Suprapubic skin (tissue), 4 donors: ENCODE data around the gene VAMP8. TPM values are rescaled to one million over a fixed set of nuclear protein-coding genes. Genes with fewer than 3 reads are reported as not detected.

Experiments used
- DNase-seq, 2 donors: peaks; one replicate each; pipeline ENCODE4 v3.0.0-alpha.2; 2019; ENCODE audit warnings: low spot score in 2 of 2
- H3K27ac ChIP-seq: fragments of 200-600 bp; sonication (generic); one replicate; pipeline ENCODE4 v1.5.1; 2019
- H3K27me3 ChIP-seq: fragments of 200-600 bp; sonication (generic); one replicate; pipeline ENCODE4 v1.5.1; 2019
- H3K36me3 ChIP-seq: fragments of 200-600 bp; sonication (generic); one replicate; pipeline ENCODE4 v1.5.1; 2019
- H3K4me1 ChIP-seq: fragments of 200-600 bp; sonication (generic); one replicate; pipeline ENCODE4 v1.5.1; 2019
- H3K4me3 ChIP-seq: fragments of 200-600 bp; sonication (generic); one replicate; pipeline ENCODE4 v1.5.1; 2019; ENCODE audit warnings: mild to moderate bottlenecking
- H3K9me3 ChIP-seq: fragments of 200-600 bp; sonication (generic); one replicate; pipeline ENCODE4 v1.5.1; 2019
- CTCF ChIP-seq, 2 donors: fragments of 200-600 bp in 1 of 2; fragments of 450-650 bp in 1 of 2; sonication (generic) in 1 of 2; IDR thresholded peaks; one replicate each; pipeline ENCODE4 v1.5.1; 2016 to 2019; ENCODE audit warnings: antibody characterized with exemption in 2 of 2, mild to moderate bottlenecking in 1 of 2, moderate library complexity in 1 of 2
- EP300 ChIP-seq: sonication (generic); formaldehyde crosslinking; IDR thresholded peaks from one replicate; pipeline ENCODE4 v1.6.1; 2017; ENCODE audit warnings: antibody characterized with exemption
- POLR2A ChIP-seq, 2 donors: fragments of 450-650 bp; IDR thresholded peaks; one replicate each; pipeline ENCODE4 v1.6.1; 2017; ENCODE audit warnings: antibody characterized with exemption in 2 of 2, mild to moderate bottlenecking in 2 of 2, moderate library complexity in 2 of 2
- POLR2AphosphoS5 ChIP-seq, 3 donors: sonication (generic); formaldehyde crosslinking; IDR thresholded peaks; one replicate each; pipeline ENCODE4 v1.6.1; 2017; ENCODE audit warnings: antibody characterized with exemption in 3 of 3
- WGBS: methylation state at CpG from one replicate; pipeline ENCODE4 v1.1.5; 2018; 5-methylcytosine and 5-hydroxymethylcytosine counted together
- total RNA-seq, 4 donors: library from RNA; depleted of rRNA; stranded (reverse); fragments of >200 nt; gene quantifications; one replicate each; pipeline ENCODE4 v1.1.0, GENCODE V29; 2016

The VAMP8 gene
- total RNA-seq, 4 donors from 2014 or later: 85.5 to 123 (median 96.0) TPM

- 32% methylated on average over 6 of the region's 6 CpGs for WGBS
- Histone ChIP-seq H3K4me1 (peaks cover 44% of the 10 kb centered on the region), H3K27me3 (no peaks in the 10 kb centered on the region), H3K9me3 (no peaks in the 10 kb centered on the region), H3K4me3 (peak overlapping the region; percentile 56), H3K36me3 (no peaks in the 10 kb centered on the region), H3K27ac (peak overlapping the region; percentile 90)
- TF ChIP-seq POLR2AphosphoS5 (IDR thresholded peaks at IDR 0.05): no peak
- TF ChIP-seq EP300: no peak
- no peak for TF ChIP-seq CTCF (IDR thresholded peaks at IDR 0.05)
- no peak for TF ChIP-seq POLR2A (IDR thresholded peaks at IDR 0.05)
- no peak for DNase-seq
Measured at GRCh38 chr2:85579266-85579935, 2.0 kb downstream of the VAMP8 start.

GRCh38 chr2:85580206-85580605 lies 2.8 kb downstream of the VAMP8 start:
- TF ChIP-seq CTCF (IDR thresholded peaks at IDR 0.05) (no peak), POLR2AphosphoS5 (IDR thresholded peaks at IDR 0.05) (no peak), EP300 (no peak), POLR2A (IDR thresholded peaks at IDR 0.05) (no peak)

GRCh38 chr2:85582492-85582891 lies 5.1 kb downstream of the VAMP8 start:
- H3K27ac ChIP-seq: no peak overlapping the region
- TF ChIP-seq CTCF (IDR thresholded peaks at IDR 0.05): no peak
- TF ChIP-seq EP300: no peak
- TF ChIP-seq POLR2A (IDR thresholded peaks at IDR 0.05): no peak
- no peak for TF ChIP-seq POLR2AphosphoS5 (IDR thresholded peaks at IDR 0.05)
- no peaks in the 10 kb centered on the region for H3K27me3 ChIP-seq
- peaks cover 62% of the 10 kb centered on the region for H3K4me1 ChIP-seq
- no peak for DNase-seq
- no peak overlapping the region for H3K4me3 ChIP-seq
- no peaks in the 10 kb centered on the region for H3K9me3 ChIP-seq
- WGBS: 76% methylated on average over 1 of the region's 1 CpG
- no peaks in the 10 kb centered on the region for H3K36me3 ChIP-seq

More at GRCh38 chr2:85580206-85580605, 2.8 kb downstream of the VAMP8 start:
- no peak for DNase-seq
- Histone ChIP-seq H3K4me1 (peaks cover 52% of the 10 kb centered on the region), H3K9me3 (no peaks in the 10 kb centered on the region), H3K4me3 (no peak overlapping the region), H3K27me3 (no peaks in the 10 kb centered on the region), H3K27ac (peak overlapping the region; percentile 90), H3K36me3 (no peaks in the 10 kb centered on the region)
- 77% methylated on average over 3 of the region's 3 CpGs for WGBS

- TF ChIP-seq POLR2AphosphoS5 (IDR thresholded peaks at IDR 0.05) (no peak), POLR2A (IDR thresholded peaks at IDR 0.05) (no peak), CTCF (IDR thresholded peaks at IDR 0.05) (no peak), EP300 (no peak)
- no peaks in the 10 kb centered on the region for H3K27me3 ChIP-seq
- no peak for DNase-seq
- no peaks in the 10 kb centered on the region for H3K36me3 ChIP-seq
- peak overlapping the region; percentile 91 for H3K27ac ChIP-seq
- peaks cover 65% of the 10 kb centered on the region for H3K4me1 ChIP-seq
- no peaks in the 10 kb centered on the region for H3K9me3 ChIP-seq
- H3K4me3 ChIP-seq: peak overlapping the region; percentile 64
- 40% methylated on average over 15 of the region's 16 CpGs for WGBS
Measured at GRCh38 chr2:85583667-85584353, 6.4 kb downstream of the VAMP8 start.

GRCh38 chr2:85584354-85584856 lies 7.0 kb downstream of the VAMP8 start, which contains the start of gene VAMP5:
Gene VAMP5, plus strand, starts transcription at chr2:85584431. Its CDS starts 60 bp downstream, at chr2:85584491.
- Histone ChIP-seq H3K4me1 (peaks cover 65% of the 10 kb centered on the region), H3K4me3 (peak within 1 kb of the TSS; percentile 64), H3K36me3 (no peaks in the 10 kb centered on the region), H3K27me3 (no peaks in the 10 kb centered on the region), H3K9me3 (no peaks in the 10 kb centered on the region), H3K27ac (peak within 1 kb of the TSS; percentile 91)
- no peak for DNase-seq
- WGBS: 29% methylated on average over 26 of the region's 52 CpGs
- TF ChIP-seq CTCF (IDR thresholded peaks at IDR 0.05) (no peak), POLR2AphosphoS5 (IDR thresholded peaks at IDR 0.05) (no peak), EP300 (no peak), POLR2A (IDR thresholded peaks at IDR 0.05) (no peak)
